T-cell (primary cell): ENCODE results near the gene RALY. TPM values are rescaled to one million over a fixed set of nuclear protein-coding genes. Genes with fewer than 3 reads are reported as not detected.

ENCODE experiments used
- ATAC-seq, 4 experiments: fragments of 200-7000 bp in 3 of 4; fragments of 150-1000 bp in 1 of 4; cut with Tn5 transposase; replicated peaks in 1 of 4; 1 replicate in 3 of 4; 2 replicates in 1 of 4; pipeline ENCODE4 v1.10.0; 2021; ENCODE audit warnings: moderate library complexity in 3 of 4, mild to moderate bottlenecking in 2 of 4, moderate number of reproducible peaks in 1 of 4
- CTCF ChIA-PET, 2 donors: fragments of 300-600 bp; sonication (Branson Sonifier 250); formaldehyde crosslinking; loops; one replicate each; lab custom pipeline; 2022; ENCODE audit warnings: antibody characterized with exemption in 2 of 2; lab: Charles Lee
- POLR2A ChIA-PET, 2 donors: fragments of 300-600 bp; sonication (Branson Sonifier 250); formaldehyde crosslinking; loops; one replicate each; lab custom pipeline; 2022; ENCODE audit warnings: antibody characterized with exemption in 2 of 2; lab: Charles Lee
- DNase-seq, 35 experiments: peaks; one replicate each; pipeline versions ENCODE4 v3.0.0 to v3.0.0-alpha.2; 2013 to 2023
- H3K27ac ChIP-seq: one replicate; pipeline ENCODE4 v1.5.1; 2013; ENCODE audit warnings: low read length
- H3K27me3 ChIP-seq, 2 experiments: replicated peaks in 1 of 2; 1 replicate in 1 of 2; 2 replicates in 1 of 2; pipeline versions ENCODE4 v1.6.1 to v1.7.0; 2013; ENCODE audit warnings: low read length in 1 of 2, mixed read lengths in 1 of 2; ENCODE audit not compliant: control insufficient read depth in 2 of 2, insufficient read depth in 2 of 2; ENCODE audit errors: extremely low read depth in 1 of 2
- H3K36me3 ChIP-seq, 2 donors: 1 replicate in 1 of 2; 2 replicates in 1 of 2; pipeline versions ENCODE4 v1.6.1 to v1.7.0; 2013; ENCODE audit warnings: low read length in 1 of 2; ENCODE audit not compliant: control insufficient read depth in 2 of 2, insufficient read depth in 1 of 2; ENCODE audit errors: extremely low read depth in 1 of 2
- H3K4me1 ChIP-seq, 2 experiments: 1 replicate in 1 of 2; 2 replicates in 1 of 2; pipeline versions ENCODE4 v1.6.1 to v1.7.0; 2013; ENCODE audit warnings: low read length in 2 of 2, mixed read lengths in 1 of 2; ENCODE audit not compliant: insufficient read depth in 2 of 2, control insufficient read depth in 1 of 2; ENCODE audit errors: extremely low read depth in 1 of 2
- H3K4me3 ChIP-seq, 2 donors: 1 replicate in 1 of 2; 2 replicates in 1 of 2; pipeline versions ENCODE4 v1.5.1 to v1.7.0; 2013; ENCODE audit warnings: mild to moderate bottlenecking in 2 of 2, low read length in 1 of 2, moderate library complexity in 1 of 2; ENCODE audit not compliant: control insufficient read depth in 1 of 2; ENCODE audit errors: extremely low read depth in 1 of 2
- H3K9me3 ChIP-seq: 2 replicates; pipeline ENCODE4 v1.7.0; 2013
- H3K27ac Mint-ChIP-seq, 2 donors: one replicate each; pipeline ENCODE4 v1.8.0; 2020 to 2021; ENCODE audit warnings: mild to moderate bottlenecking in 2 of 2, mixed read lengths in 2 of 2
- H3K27me3 Mint-ChIP-seq, 2 donors: one replicate each; pipeline ENCODE4 v1.8.0; 2021 to 2022; ENCODE audit warnings: mixed read lengths in 2 of 2
- H3K36me3 Mint-ChIP-seq: one replicate; pipeline ENCODE4 v1.8.0; 2021; ENCODE audit warnings: mixed read lengths
- H3K4me1 Mint-ChIP-seq, 3 donors: one replicate each; pipeline ENCODE4 v1.8.0; 2020 to 2022; ENCODE audit warnings: mixed read lengths in 3 of 3, mild to moderate bottlenecking in 1 of 3
- H3K4me3 Mint-ChIP-seq, 3 donors: one replicate each; pipeline ENCODE4 v1.8.0; 2020 to 2022; ENCODE audit warnings: mild to moderate bottlenecking in 3 of 3, mixed read lengths in 3 of 3, moderate library complexity in 3 of 3
- H3K9me3 Mint-ChIP-seq, 3 donors: one replicate each; pipeline ENCODE4 v1.8.0; 2020 to 2022; ENCODE audit warnings: mixed read lengths in 3 of 3
- WGBS: methylation state at CpG from one replicate; pipeline ENCODE4 v1.1.5; 2013; ENCODE audit warnings: missing lambda C conversion rate; ENCODE audit not compliant: insufficient coverage; 5-methylcytosine and 5-hydroxymethylcytosine counted together
- total RNA-seq, 35 experiments: library from RNA in 6 of 35; stranded (reverse) in 6 of 35; fragments of 120-200 nt in 1 of 35; gene quantifications; one replicate each; pipeline versions ENCODE4 v1.2.1 to v1.2.4 and lab custom pipeline; 2013 to 2026

The RALY gene
- total RNA-seq, 5 donors from 2014 or later (not counting 1 experiment from before 2014, with no cell fraction given): 110 to 126 (median 125) TPM

DNA sequence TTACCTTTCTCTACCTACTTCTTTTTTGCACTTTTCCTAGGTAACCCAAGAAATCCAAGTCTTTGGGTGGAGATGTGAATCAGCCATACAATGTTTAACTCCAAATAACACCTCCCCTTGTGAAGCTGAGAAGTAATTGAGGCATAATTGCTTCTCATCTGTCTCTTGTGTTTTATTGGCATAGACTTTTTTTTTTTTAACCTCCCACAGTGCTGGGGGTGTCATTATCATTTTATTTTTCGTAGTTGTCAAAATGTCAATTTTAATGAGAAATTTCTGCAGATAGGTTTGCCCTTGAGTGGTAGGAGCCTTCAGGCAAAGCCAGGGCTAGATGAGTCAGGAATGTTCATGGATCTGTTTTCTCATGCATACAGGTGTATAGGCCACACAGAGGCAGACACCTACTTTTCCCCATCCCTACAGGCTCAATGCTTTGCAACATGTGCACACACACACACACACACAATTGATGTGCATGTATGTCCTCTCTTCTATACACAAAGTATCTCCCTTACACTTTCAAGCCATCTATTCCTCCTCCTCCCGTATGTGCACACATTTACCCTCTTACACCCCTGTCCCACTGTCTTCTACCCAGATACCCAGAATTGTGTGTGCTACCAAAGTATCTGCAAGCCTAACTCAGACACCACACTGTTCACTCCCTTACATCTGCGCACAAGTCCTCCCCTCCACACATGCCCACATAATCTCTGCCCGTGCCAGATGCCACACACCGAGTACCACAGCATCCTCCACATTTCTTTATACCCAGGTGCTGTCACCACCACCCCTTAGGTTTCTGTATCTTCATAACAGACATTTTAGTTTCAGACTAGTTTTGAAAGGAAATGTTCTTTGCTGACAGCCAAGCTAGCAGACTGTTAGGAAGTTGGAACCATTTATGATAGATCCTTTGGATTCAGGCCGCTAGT, 22.0 kb downstream of the RALY start:
- Histone ChIP-seq H3K9me3 (no peaks in the 10 kb centered on the region), H3K27ac (no peak overlapping the region), H3K27me3 (no peaks in the 10 kb centered on the region), H3K4me3 (no peak overlapping the region), H3K36me3 (peaks cover 0 to 4% of the 10 kb centered on the region in 2 donors), H3K4me1 (peaks cover 24 to 45% of the 10 kb centered on the region in 2 experiments)
- DNase-seq (peak in 2 of 35 experiments; percentile 3 to 5), ATAC-seq (peak; percentile 40 to 65 (median 54))
- H3K27me3 Mint-ChIP-seq: no peaks in the 10 kb centered on the region
- H3K36me3 Mint-ChIP-seq: no peaks in the 10 kb centered on the region
- ChIA-PET POLR2A (interaction anchor here in 1 of 2 donors (1.1 kb wide), 1 partner anchor 25 kb away, joined by 4 read pairs; no protein-coding TSS in a partner anchor), CTCF (no interaction called here)
- H3K27ac Mint-ChIP-seq: peak overlapping the region; percentile 21 to 62
- peak overlapping the region in 1 of 3 donors; percentile 4 for H3K4me3 Mint-ChIP-seq
- WGBS: 83% methylated on average over 3 of the region's 6 CpGs
- H3K4me1 Mint-ChIP-seq: peaks cover 83 to 92% (median 92%) of the 10 kb centered on the region in 3 donors
- no peaks in the 10 kb centered on the region for H3K9me3 Mint-ChIP-seq

DNA sequence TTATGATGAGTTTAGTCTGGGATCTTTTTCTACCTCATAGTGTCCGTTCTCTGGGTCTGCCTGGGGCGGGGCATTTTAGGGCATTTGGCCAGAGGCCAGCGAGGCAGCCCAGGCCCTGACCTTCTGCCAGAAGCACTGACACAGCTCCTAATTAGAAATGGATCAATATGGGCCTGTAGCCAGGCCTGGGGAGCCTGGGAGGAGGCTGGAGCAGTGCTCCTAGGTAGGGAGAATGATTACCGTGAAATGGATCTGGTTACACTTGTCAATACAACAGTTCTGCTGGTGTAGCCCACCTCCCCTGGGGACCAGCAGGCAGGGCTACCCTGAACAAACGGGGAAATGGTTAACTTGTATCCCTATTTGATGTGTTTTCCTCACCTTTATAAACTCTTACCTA, 23.0 kb downstream of the RALY start:
- Mint-ChIP-seq H3K9me3 (no peaks in the 10 kb centered on the region), H3K27ac (peak overlapping the region in 1 of 2 donors; percentile 60), H3K36me3 (no peaks in the 10 kb centered on the region), H3K27me3 (no peaks in the 10 kb centered on the region), H3K4me1 (peaks cover 81 to 89% (median 88%) of the 10 kb centered on the region in 3 donors), H3K4me3 (no peak overlapping the region)
- H3K9me3 ChIP-seq: no peaks in the 10 kb centered on the region
- peaks cover 0 to 4% of the 10 kb centered on the region in 2 donors for H3K36me3 ChIP-seq
- WGBS: 100% methylated on average over 1 of the region's 5 CpGs
- no peak overlapping the region for H3K4me3 ChIP-seq
- POLR2A ChIA-PET: no interaction called here
- peaks cover 24 to 42% of the 10 kb centered on the region in 2 experiments for H3K4me1 ChIP-seq
- DNase-seq: no peak
- CTCF ChIA-PET: no interaction called here
- H3K27me3 ChIP-seq: no peaks in the 10 kb centered on the region
- no peak overlapping the region for H3K27ac ChIP-seq
- no peak for ATAC-seq

DNA sequence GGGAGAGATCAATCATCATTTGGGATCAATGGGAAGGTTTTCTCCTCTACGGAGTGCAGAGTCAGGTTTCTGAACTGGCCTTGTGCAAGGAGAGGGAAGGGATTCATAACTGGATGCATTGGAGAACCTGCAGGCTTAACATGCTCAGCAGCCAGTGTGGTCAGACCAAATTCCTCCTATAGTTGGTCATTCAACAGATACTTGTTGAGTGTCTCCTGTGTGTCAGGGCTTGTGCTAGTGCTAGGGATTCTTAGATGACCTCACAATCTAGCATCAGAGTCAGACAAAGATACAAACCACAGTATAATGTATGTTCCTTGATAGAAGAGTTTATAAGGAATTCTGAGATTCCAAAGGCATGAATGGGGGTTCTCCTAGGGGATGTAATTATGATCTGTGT, 23.9 kb downstream of the RALY start:
- ChIA-PET CTCF (no interaction called here), POLR2A (no interaction called here)
- Mint-ChIP-seq H3K4me1 (peaks cover 81 to 88% (median 87%) of the 10 kb centered on the region in 3 donors), H3K9me3 (no peaks in the 10 kb centered on the region), H3K36me3 (no peaks in the 10 kb centered on the region), H3K27me3 (no peaks in the 10 kb centered on the region), H3K4me3 (no peak overlapping the region), H3K27ac (peak overlapping the region; percentile 50 to 79)
- no CpG with 5 or more reads among the region's 1 CpG for WGBS
- H3K4me3 ChIP-seq: no peak overlapping the region
- H3K9me3 ChIP-seq: no peaks in the 10 kb centered on the region
- DNase-seq (no peak), ATAC-seq (no peak)
- no peak overlapping the region for H3K27ac ChIP-seq
- H3K27me3 ChIP-seq: no peaks in the 10 kb centered on the region
- peaks cover 0 to 6% of the 10 kb centered on the region in 2 donors for H3K36me3 ChIP-seq
- H3K4me1 ChIP-seq: peaks cover 29 to 42% of the 10 kb centered on the region in 2 experiments

DNA sequence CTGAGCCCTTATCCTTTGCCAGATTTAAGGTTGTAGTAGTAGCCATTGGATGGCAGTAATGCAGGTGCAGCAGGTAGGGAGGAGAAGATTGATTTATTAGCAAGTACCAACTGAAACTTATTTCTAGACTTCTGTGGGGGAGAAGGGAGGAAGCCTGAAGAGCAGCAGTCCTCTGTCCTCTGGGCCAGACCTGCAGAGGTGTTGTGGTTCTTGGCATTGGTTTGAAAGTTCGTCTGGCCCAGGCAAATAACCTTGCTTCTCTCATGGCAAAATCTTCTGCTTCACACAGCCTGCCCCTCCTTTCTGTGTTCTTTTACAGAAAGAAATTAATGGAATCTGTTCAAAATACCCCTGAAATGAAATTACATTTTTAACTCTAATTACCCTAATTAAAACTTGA, 24.5 kb downstream of the RALY start:
- Mint-ChIP-seq H3K27me3 (no peaks in the 10 kb centered on the region), H3K36me3 (peaks cover 4% of the 10 kb centered on the region), H3K4me3 (no peak overlapping the region), H3K9me3 (no peaks in the 10 kb centered on the region), H3K4me1 (peaks cover 81 to 88% (median 87%) of the 10 kb centered on the region in 3 donors), H3K27ac (peak overlapping the region; percentile 50 to 79)
- WGBS: no CpG with 5 or more reads among the region's 1 CpG
- ATAC-seq: no peak
- Histone ChIP-seq H3K9me3 (no peaks in the 10 kb centered on the region), H3K36me3 (peaks cover 0 to 6% of the 10 kb centered on the region in 2 donors), H3K4me3 (no peak overlapping the region), H3K27ac (no peak overlapping the region), H3K4me1 (peaks cover 32 to 42% of the 10 kb centered on the region in 2 experiments), H3K27me3 (no peaks in the 10 kb centered on the region)
- ChIA-PET POLR2A (no interaction called here), CTCF (no interaction called here)
- DNase-seq: no peak

DNA sequence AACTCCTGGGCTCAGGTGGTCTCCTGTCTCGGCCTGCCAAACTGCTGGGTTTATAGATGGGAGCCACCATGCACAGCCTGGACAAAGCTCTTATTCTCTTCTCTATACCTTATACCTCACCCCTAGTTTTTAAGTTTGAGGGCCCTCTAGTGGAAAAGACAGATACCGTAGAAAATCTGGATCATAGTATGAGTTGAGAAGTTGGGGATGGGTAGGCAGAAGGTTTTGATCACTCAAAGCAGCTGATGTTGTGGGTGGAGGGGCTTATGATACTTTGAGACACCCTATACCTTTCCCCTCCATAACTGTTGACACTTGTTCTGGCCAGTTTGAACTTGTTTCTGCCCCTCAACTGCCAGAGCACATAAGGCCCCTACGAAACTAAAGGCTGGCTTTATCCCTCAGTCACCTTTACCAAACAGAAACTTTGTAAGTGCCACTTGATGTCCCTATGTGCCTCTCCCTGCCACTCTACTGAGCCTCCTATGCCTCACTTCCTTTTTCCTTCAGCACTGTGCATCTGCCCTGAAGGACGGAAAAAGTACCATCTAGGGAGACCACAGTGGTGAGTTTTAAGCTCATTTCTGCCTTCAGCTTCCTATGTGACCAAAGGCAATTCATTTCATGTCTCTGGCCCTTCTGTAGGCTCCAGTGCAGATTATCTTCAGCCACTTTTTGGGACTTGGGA, 28.6 kb downstream of the RALY start:
- H3K4me3 ChIP-seq: no peak overlapping the region
- Mint-ChIP-seq H3K27ac (peak overlapping the region; percentile 50 to 54), H3K4me1 (peaks cover 77 to 86% (median 85%) of the 10 kb centered on the region in 3 donors), H3K27me3 (no peaks in the 10 kb centered on the region), H3K36me3 (peaks cover 4% of the 10 kb centered on the region), H3K9me3 (no peaks in the 10 kb centered on the region), H3K4me3 (peak overlapping the region in 1 of 3 donors; percentile 41)
- ChIA-PET POLR2A (no interaction called here), CTCF (interaction anchor here in 1 of 2 donors (0.6 to 1.2 kb wide), 2 partner anchors 29 to 159 kb away, joined by 3 to 4 read pairs; no protein-coding TSS in a partner anchor)
- no peak overlapping the region for H3K27ac ChIP-seq
- H3K36me3 ChIP-seq: peaks cover 0 to 8% of the 10 kb centered on the region in 2 donors
- peaks cover 23 to 54% of the 10 kb centered on the region in 2 experiments for H3K4me1 ChIP-seq
- H3K27me3 ChIP-seq: no peaks in the 10 kb centered on the region
- DNase-seq: peak in 2 of 35 experiments; percentile 8 to 38
- 92% methylated on average over 2 of the region's 4 CpGs for WGBS
- H3K9me3 ChIP-seq: no peaks in the 10 kb centered on the region
- ATAC-seq: peak; percentile 45 to 64 (median 60)

DNA sequence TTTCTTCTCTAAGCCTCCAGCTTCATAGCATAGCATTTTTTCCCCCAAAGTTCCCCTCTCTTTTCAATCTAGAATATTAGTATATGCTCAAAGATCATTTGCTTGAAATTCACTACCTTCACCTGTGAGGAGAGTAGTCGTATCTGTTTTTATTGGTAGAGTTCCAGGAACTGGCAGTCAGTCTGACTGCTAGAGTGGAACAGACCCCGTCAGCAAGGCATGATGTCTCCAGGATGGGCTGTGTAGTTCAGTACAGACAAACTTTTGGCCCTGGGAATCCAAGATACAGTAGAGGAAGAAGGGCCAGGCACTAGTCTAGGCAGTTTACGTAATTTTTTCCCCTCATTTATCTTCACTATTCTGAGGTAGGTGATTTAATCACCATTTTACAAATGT, 29.1 kb downstream of the RALY start:
- ATAC-seq: no peak
- H3K4me3 Mint-ChIP-seq: peak overlapping the region in 1 of 3 donors; percentile 41
- H3K27ac Mint-ChIP-seq: peak overlapping the region; percentile 50 to 54
- H3K9me3 ChIP-seq: no peaks in the 10 kb centered on the region
- DNase-seq: no peak
- no peaks in the 10 kb centered on the region for H3K27me3 ChIP-seq
- H3K4me1 Mint-ChIP-seq: peaks cover 77 to 86% (median 85%) of the 10 kb centered on the region in 3 donors
- ChIA-PET CTCF (interaction anchor here in 1 of 2 donors (1.2 kb wide), 1 partner anchor 159 kb away, joined by 4 read pairs; no protein-coding TSS in a partner anchor), POLR2A (no interaction called here)
- no peak overlapping the region for H3K27ac ChIP-seq
- peaks cover 4% of the 10 kb centered on the region for H3K36me3 Mint-ChIP-seq
- no peaks in the 10 kb centered on the region for H3K27me3 Mint-ChIP-seq
- peaks cover 20 to 52% of the 10 kb centered on the region in 2 experiments for H3K4me1 ChIP-seq
- H3K4me3 ChIP-seq: no peak overlapping the region
- 85% methylated on average over 2 of the region's 3 CpGs for WGBS
- no peaks in the 10 kb centered on the region for H3K9me3 Mint-ChIP-seq
- H3K36me3 ChIP-seq: peaks cover 0 to 9% of the 10 kb centered on the region in 2 donors
